Activated gamma-delta T cell (primary cell): ENCODE results near the gene MAN2A2.

Source experiments
- DNase-seq: peaks from one replicate; lab custom pipeline; 2025; lab: John Stamatoyannopoulos, UW

Gene MAN2A2

DNA sequence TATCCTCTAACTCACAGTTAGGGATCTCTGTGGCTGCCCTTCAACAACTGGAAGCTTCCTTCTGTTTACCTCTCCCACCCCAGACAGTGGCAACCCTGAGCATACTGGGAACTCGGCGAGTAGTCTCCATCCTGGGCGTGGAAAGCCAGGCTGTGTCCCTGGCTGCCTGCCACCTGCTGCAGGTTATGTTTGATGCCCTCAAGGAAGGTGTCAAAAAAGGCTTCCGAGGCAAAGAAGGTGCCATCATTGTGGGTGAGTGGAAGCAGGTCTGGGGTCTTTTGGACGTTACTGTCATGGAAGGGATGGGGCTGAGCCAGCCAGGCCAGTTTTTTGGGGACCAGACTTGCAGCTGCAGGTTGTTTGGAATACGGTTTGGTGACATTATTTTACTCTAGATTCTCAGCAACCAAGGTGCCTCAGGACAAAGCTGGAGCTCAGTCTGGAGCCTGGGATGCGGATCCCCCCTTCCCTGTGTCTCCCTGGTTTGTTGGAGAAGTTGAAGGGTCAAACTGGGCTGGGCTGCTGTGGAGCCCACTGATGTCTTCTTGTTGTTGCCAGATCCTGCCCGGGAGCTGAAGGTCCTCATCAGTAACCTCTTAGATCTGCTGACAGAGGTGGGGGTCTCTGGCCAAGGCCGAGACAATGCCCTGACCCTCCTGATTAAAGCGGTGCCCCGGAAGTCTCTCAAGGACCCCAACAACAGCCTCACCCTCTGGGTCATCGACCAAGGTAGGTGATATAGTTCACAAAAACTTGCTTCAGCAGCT is 39.4 kb downstream of the MAN2A2 start:
- DNase-seq = no peak

GRCh38 chr15:90945091-90945490 is 42.0 kb downstream of the MAN2A2 start:
- DNase-seq = no peak

DNA sequence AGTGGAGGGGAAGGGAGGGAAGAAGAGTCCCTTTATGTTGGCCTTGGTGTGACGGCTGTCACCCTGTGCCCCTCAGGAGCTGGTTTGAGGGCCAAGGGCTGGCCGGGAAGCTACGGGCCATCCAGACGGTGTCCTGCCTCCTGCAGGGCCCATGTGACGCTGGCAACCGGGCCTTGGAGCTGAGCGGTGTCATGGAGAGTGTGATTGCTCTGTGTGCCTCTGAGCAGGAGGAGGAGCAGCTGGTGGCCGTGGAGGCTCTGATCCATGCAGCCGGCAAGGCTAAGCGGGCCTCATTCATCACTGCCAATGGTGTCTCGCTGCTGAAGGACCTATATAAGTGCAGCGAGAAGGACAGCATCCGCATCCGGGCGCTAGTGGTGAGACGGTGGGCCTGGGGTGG is 43.4 kb downstream of the MAN2A2 start:
- no peak for DNase-seq

DNA sequence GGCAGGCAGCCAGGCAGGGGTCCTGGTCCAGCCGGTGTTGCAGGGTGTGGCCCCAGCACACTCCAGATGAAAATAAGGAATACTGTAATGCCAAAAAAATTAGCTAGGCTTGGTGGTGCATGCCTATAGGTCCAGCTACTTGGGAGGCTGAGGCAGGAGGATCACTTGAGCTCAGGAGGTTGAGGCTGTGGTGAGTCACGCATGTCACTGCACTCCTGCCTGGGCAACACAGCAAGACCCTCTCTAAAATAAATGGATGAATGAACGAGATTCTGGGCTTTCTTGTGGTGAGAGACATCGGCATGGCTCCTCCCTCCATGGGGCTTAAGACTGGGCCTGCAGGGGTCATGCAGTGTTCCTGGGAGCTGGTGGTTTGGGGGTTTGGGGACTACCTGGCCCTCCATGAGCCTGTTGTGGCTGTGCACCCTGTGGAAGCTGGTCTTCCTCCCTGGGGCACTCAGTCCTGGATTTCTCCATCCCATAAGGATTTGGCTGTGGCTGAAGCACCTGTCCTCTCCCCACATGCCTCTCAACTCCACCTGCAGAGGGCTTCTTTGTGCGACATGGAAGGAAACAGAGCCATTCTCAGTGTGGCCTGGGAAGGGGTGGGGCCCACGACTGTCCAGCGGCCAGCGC is 44.0 kb downstream of the MAN2A2 start:
- DNase-seq = no peak

DNA sequence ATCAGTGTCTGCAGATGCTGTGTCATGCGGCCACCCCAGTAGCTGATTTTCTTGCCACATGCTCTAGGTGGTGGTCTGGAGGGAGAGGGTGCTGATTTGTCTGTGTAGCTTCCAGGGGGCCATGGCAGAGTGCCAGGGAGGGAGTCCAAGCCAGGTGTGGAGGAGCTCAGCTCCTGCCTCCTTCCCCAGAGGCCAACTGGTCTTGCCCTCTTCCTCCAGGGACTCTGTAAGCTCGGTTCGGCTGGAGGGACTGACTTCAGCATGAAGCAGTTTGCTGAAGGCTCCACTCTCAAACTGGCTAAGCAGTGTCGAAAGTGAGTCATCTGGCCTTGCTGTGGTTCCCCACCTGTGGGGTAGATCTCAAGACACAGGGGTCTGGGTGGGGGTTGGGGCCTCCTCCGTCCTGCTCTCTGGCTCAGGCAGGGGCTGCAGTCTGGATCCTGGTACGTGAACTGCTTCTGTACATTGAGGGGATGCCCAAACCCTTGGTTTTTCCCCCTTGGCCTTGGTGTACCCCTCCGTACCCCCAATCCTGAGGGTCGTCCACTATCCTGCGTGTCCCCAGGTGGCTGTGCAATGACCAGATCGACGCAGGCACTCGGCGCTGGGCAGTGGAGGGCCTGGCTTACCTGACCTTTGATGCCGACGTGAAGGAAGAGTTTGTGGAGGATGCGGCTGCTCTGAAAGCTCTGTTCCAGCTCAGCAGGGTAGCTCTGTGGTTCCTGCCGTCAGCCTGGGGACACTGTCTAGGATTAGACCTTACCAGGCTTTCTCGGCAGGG is 44.7 kb downstream of the MAN2A2 start:
- no peak for DNase-seq

DNA sequence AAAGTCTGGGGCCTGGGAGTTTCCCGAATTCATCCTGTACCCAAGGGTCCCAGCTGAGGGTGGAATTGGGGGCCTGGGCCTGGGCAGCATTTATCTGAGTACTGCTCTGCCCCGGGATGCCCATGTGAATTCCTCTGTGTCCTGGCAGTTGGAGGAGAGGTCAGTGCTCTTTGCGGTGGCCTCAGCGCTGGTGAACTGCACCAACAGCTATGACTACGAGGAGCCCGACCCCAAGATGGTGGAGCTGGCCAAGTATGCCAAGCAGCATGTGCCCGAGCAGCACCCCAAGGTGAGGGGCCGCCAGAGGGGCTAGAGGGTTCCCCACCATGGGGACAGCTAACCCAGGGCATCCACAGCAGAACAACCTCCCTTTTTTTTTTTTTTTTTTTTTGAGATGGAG is 45.4 kb downstream of the MAN2A2 start:
- DNase-seq = no peak

DNA sequence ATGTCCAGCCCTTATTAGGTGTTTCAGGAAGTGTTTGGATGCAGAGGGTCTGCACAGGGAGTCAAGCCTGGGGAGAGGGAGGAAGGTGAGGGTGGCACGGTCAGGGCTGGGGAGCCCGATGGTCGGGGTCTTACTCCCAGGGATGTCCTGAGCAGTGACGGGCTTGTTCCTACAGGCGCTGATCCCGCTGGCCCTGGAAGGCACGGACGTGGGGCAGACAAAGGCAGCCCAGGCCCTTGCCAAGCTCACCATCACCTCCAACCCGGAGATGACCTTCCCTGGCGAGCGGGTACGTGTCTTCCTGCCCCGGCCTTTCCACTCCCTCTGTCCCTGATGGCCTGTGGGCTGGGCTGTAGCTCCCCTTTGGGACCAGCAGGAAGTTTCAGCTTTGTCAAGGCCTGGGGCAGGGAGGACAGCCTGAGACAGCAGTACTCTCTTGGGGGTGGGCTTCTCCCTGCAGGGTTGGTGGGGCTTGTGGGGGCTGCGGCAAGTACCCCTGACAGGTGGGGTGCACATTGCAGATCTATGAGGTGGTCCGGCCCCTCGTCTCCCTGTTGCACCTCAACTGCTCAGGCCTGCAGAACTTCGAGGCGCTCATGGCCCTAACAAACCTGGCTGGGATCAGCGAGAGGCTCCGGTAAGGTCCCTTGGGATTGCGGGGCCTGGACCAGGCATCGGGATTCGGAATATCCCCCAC is 47.0 kb downstream of the MAN2A2 start:
- no peak for DNase-seq

DNA sequence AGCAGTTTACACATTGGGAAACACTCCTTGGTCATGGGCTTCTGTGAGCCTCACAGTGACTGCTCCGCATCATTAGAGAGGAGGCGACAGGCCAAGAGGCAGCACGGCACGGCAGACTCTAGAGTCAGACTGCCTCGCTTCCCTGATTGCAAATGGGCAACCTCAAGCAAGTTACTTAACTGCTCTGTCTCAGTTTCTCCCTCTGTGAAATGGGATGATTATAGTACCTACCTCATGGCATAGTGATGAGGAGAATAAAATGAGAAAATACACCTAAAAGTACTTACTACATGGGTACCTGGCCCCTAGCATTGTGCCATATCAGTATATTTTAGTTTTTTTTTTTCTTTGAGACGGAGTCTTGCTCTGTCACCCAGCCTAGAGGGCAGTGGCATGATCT is 47.6 kb downstream of the MAN2A2 start:
- DNase-seq = no peak

DNA sequence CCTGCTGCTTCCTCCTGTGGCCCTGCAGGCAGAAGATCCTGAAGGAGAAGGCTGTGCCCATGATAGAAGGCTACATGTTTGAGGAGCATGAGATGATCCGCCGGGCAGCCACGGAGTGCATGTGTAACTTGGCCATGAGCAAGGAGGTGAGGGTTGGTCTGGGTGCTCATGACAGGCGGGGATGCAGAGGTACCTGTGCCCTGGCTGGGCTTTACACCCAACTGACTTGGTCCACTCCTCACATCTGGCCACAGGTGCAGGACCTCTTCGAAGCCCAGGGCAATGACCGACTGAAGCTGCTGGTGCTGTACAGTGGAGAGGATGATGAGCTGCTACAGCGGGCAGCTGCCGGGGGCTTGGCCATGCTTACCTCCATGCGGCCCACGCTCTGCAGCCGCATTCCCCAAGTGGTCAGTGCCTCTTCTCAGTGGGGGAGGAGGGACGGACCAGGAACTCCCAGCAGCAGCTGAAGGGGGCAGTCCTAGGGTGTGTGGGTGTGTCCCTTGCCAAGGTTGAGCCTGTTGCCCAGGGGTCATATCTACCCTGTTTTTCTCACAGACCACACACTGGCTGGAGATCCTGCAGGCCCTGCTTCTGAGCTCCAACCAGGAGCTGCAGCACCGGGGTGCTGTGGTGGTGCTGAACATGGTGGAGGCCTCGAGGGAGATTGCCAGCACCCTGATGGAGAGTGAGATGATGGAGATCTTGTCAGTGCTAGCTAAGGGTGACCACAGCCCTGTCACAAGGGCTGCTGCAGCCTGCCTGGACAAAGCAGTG is 50.0 kb downstream of the MAN2A2 start:
- no peak for DNase-seq

DNA sequence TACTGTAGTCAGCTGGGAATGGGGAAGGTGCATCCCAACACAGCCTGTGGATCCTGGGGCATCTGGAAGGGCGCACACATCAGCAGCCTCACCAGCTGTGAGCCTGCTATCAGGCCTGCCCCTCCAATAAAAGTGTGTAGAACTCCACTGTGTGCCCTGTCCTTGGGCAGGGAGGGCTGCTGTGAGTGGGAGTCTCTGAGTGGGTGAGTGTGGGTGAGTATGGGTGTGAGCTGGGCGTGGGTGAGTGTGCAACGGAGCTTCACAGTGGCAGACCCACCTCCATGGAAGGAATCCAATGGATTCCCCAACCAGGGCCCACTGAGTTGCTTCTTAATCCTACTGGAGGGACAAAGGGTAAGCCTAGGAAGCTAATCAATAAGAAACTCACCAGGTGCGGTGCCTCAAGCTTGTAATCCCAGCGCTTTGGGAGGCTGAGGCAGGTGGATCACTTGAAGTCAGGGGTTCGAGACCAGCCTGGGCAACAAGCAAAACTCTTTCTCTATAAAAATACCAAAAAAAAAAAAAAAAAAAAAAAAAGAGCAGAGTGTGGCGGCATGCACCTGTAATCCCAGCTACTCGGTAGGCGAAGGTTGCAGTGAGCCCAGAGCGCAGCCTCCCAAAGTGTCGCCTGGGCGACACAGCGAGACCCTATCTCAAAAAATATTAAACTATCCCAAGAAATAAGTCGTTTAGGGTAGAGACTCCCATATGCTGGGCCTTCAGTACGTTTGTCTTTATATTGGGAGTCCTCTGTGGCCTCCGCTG is 51.0 kb downstream of the MAN2A2 start:
- DNase-seq = no peak

- DNase-seq = peak; percentile 70
These were observed 51.9 kb downstream of the MAN2A2 start, which contains the start of gene RCCD1 for GRCh38 chr15:90954712-90955623. RCCD1 (plus strand) TSS chr15:90954884; CDS start chr15:90956735, 1,851 bp downstream.

DNA sequence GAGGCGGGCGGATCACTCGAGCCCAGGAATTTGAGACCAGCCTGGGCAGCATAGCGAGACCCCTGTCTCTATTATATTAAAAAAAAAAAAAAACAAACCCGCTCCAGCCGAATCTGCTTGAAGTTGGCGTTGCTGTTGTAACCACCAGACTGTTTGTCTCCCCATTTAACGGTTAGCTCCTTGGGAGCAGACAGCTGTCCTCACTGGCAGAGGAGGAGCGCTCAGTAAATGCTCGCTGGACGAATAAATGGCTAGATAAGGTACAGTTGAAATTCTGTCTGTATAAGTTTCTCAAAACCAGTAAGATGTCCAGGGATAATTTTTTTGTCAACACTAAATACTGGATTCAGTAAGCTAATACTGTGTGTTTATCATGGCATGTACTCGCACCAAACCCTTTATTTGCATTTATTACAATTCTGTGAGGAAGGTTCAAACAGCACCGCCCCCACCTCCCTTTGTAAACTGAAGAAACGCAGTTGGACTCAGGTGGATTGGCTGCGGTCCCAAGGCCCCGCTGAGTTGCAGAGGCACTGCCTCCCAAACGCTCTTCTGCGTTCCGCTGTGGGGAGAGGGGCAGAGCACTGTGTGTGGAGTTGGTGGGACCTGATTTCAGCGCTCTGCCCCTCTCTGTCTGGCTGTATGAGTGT is 52.6 kb downstream of the MAN2A2 start:
- DNase-seq = no peak

DNA sequence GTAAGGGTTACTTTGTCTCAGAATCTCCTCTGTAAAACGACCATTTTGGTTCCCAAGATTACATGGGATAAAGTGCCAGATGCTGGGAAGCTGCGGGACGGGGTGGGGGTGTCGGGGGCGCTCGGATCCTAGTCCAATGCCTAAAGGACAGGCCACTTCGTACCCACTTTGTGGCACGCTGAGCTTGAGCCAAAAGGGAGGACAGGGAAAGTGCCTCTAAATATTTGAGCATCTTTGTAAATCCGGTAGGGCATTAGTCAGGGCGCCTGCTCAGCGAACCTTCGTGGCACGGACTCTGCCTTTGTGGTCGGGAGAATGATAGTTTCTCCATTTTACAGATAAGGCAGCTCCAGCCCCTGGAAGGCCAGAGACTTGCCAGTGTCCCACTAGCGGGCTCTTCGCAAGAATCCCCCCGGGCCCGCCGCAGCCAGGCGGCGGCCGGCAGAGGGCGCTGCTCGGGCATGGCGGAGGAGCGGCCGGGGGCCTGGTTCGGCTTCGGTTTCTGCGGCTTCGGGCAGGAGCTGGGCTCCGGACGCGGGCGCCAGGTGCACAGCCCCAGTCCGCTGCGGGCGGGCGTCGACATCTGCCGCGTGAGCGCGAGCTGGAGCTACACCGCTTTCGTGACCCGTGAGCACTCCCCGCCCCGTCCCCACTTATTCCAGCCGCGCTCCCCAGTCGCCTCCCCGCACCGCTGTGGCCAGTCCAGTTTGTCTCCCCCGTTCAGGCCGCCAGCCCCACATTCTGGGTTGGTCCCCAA is 53.4 kb downstream of the MAN2A2 start:
- peak; percentile 28 for DNase-seq

DNA sequence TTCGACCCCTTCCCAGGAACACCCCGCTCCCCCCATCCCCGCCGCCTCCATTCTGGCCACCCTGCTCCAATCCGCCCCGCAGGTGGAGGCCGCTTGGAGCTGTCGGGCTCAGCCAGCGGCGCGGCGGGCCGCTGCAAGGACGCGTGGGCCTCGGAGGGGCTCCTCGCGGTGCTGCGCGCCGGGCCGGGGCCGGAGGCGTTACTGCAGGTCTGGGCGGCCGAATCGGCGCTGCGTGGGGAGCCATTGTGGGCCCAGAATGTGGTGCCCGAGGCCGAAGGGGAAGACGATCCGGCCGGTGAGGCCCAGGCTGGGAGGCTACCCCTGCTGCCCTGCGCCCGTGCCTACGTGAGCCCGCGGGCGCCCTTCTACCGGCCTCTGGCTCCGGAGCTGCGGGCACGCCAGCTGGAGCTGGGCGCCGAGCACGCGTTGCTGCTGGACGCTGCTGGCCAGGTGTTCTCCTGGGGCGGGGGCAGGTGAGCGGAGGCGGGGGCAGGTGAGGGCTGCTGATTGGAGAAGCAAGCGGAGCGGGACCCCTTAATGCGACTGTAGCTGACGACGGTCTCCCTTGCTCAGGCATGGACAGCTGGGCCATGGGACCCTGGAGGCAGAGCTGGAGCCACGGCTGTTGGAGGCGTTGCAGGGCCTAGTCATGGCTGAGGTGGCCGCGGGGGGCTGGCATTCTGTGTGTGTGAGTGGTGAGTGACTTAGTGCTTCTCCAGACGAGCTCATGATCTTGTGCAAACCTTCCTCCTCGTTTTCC is 54.1 kb downstream of the MAN2A2 start:
- no peak for DNase-seq

- no peak for DNase-seq
These were observed 54.7 kb downstream of the MAN2A2 start for GRCh38 chr15:90957791-90958190.

GRCh38 chr15:90959028-90959595 is 56.0 kb downstream of the MAN2A2 start:
- DNase-seq = no peak

DNA sequence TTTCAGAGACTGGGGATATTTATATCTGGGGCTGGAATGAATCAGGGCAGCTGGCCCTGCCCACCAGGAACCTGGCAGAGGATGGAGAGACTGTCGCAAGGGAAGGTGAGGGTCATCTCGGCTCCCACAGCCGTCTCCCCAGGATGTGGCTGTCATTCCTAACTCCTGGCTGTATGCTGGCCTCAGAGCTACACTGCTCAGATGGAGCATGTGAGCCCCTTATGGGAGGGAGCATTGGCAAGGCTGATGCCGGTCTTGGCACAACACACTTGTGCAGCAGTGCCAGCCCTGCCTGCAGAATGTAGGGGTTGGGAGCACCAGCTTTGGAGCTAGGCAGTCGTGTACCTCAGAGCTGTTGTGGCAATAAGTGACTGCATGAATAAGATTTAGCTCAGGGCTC is 56.8 kb downstream of the MAN2A2 start:
- DNase-seq = no peak
